HG03066 (cell line): Measurements from ENCODE around the gene CYP19A1.
"Not testable (repeated sequence)": the region's sequence is repeated elsewhere in the genome, so short reads cannot be mapped to it uniquely, and the experiment has no call there.

Source experiments
- ATAC-seq: cut with Tn5 transposase; IDR thresholded peaks from one replicate; pipeline ENCODE4 v1.9.1; 2021; ENCODE audit warnings: low read depth; ENCODE audit not compliant: unreplicated experiment

CYP19A1 gene

DNA sequence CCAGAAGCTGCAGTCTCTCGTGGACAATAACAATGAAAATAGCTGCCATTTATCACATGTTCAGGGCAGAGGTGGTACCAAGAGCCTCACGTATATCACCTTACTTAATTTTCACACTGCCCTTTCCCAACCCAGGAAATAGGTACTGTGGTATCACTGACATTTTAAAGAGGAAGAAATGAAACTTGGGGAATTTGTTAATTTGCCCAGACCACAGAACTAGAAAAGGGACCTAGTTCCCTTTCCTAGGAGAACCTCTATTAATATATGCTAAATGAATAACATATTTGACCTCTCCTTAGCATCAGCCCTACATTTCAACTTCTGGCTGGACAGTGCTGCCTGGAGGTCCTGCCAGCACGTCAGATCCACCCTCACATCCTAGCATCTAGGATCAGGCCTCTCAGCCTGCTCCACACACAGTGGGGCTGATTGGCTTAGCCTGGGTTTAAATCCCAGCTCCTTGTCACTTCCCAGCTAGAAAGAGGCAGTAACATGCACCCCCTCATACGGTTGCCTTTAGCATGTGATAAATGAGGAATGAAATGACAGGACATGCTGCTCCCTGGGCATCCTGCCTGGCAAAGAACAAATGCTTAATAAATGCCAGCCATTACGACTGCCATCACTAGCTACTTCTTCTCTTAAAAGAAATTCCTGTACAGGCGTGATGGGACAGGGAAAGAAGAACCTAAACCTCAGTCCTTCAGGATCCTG is 148.6 kb downstream of the CYP19A1 start:
- ATAC-seq, result no peak

DNA sequence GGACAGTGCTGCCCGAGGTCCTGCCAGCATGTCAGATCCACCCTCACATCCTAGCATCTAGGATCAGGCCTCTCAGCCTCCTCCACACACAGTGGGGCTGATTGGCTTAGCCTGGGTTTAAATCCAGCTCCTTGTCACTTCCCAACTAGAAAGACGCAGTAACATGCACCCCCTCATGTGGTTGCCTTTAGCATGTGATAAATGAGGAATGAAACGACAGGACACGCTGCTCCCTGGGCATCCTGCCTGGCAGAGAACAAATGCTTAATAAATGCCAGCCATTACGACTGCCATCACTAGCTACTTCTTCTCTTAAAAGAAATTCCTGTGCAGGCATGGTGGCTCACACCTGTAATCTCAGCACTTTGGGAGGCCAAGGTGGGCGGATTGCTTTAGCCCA is 149.6 kb downstream of the CYP19A1 start:
- ATAC-seq, result not testable (repeated sequence)

DNA sequence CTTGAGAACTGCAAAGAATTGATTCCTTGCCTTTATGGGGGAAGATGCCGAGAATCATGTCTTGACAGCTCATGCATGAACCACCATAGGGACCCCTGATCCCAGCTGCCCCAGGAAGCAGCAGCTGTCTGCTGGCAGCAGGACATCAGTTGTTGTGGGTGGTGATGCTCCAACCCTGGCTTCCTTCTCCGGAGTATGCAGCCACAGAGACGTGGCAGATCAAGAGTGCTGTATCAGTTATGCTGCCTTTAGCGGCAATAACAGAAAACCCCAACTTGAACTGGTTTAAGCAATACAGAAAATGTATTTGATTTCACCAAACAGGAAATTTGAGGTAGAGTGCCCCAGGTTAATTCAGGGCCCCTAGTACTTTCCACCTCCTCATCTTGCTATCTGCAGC is 151.5 kb downstream of the CYP19A1 start:
- ATAC-seq, result no peak

DNA sequence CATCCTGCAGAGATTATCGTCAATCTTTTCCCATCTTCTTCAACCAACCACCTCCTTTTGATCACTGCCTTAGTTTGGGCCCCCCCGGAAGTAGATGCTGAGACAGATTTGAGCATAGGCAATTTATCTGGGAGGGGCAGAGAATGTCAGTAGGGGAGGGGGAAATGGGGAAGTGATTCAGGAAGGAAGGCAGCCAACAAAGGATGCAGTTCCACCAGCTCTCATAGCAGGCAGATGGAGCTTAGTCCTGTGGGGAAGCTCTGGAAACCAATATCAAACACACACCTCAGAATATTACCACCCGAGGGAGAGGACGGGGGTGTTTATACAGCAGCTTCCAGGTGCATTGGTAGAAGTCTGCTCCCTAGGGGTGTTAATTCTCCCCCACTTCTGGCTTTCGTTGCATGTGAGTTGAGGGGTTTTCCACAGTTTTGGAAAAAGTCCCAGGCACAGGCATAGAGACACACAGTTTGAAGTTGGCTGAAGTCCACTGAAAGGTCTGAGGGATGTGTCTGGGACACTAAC is 152.2 kb downstream of the CYP19A1 start:
- ATAC-seq, result no peak

DNA sequence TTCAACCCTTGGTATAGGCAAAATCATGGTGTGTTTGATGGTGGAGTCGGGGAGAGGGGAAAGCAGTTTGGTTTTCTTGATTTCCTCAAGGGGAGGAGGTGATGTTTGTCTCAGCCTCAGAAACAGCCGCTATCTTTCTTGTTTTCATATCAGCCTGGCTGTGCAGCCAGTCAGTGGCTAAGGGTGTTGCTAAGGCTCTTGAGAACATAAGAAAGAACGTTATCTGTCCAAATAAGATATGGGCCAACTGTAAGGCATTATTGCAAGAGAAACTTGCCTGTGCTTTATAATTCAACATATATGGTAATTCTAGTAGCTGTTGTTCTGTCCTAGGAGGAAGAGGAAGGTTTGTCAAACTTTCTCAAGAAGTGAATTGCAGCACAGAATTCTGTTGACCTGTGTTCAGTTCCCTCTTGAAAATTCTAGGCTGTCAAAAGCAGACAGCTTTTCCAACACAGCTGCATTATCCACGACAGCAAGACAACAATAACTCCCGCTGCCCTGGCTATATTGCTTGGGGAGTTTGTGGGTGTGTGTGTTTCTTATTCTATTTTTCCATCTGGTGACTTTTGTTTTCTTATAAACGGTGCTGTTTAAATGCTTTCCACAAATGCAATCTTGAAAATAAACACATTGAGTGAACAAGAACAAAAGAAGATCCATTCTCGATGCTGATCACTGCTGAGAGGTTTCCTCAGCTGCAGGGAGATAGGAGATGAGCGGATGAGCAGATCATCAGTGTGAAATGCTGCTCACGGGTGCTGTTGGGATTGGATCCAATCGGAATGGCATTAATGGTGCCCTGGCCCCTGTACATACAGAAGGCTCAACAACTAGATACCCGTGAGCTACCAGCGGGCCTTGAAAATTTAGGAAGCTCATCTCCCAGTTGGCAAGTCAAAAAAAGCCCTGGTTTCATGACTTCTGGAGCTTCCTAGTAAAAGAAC is 152.9 kb downstream of the CYP19A1 start:
- no peak for ATAC-seq

DNA sequence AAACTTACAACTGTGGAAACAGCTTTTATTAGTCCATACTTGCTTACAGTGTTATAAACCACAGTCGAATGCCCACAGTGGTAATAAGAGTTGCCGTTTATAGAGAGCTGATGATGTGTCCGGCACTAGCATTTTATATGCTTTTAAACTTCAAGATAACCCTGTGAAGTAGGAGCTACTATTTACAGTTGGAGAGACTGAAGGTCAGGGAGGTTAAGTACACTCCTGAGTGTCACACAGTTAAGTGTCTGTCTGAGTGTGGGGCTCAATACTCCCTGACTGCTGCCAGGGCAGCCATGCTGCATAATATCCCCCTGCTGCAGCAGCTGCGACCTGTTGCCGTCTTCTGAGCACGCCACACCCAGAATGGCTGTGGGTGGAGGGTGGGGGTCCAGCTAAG is 153.8 kb downstream of the CYP19A1 start:
- no peak for ATAC-seq

DNA sequence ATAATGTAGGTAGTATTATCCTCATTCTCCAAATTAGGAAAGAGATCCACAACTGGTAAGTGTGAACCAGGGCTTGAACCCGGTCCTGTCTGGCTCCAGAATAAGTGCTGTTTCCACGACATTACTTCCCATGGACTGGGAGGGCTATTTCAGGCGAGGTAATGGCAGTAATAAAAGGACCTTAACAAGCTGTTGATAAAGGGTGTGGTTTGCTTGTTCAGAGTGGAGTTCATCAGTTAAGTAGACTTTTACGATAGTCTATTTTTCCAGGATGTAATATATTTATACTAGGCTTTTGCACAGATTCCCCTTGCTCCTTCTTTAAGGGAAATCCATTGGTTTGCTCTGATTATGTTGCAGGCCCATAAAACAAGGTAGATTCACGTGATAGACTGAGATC is 155.3 kb downstream of the CYP19A1 start:
- ATAC-seq, result no peak

DNA sequence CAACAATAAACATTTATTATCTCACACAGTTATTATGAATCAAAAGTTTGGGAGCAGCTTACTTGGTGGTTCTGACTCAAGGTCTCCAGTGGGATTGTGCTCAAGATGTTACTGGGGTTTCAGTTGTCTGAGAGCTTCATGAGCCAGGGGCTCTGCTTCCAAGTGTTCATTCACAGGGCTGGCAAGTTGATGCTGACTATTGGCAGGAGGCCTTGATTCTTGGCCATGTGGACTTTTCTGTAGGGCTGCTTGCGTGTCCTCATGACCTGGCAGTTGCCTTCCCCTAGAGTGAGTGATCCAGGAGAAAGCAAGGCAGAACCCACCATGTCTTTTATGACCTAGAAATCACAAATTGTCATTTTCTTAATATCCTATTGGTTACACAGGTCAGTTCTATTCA is 156.5 kb downstream of the CYP19A1 start:
- ATAC-seq, result no peak

DNA sequence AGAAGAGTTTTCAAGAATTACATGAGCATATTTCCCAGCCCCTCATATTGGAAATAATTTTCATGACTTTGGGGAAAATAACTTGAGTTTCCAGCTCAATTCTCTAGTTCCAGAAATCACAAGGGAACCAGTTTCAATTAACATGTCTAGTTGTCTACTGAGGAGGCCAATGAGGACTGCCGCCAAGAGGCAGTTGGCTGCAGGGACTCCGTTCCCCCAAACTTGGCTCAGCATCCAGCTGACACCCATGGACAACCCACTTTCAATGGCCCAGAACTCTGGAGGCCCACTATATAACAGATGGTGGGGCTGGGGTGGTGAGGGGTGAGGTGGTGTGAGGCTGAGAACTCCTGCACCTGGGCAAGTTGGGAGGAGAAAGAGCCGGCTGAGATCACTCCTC is 157.2 kb downstream of the CYP19A1 start:
- ATAC-seq, result no peak

DNA sequence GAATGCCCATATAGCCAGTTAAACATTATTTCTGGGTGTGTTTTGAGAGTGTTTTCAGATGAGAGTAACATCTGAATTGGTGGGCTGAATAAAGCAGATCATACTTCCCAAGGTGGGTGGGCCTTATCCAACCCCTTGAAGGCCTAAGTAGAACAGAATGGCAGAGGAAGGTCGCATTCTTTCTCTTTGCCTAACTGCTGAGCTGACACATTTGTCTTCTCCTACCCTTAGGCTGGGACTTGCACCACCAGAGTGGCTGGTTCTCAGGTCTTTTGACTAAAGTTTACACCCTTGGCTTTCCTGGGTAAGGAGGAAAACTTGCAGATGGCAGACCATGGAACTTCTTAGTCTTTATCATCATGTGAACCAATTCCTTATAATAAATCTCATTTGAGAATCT is 157.9 kb downstream of the CYP19A1 start:
- ATAC-seq, result no peak

DNA sequence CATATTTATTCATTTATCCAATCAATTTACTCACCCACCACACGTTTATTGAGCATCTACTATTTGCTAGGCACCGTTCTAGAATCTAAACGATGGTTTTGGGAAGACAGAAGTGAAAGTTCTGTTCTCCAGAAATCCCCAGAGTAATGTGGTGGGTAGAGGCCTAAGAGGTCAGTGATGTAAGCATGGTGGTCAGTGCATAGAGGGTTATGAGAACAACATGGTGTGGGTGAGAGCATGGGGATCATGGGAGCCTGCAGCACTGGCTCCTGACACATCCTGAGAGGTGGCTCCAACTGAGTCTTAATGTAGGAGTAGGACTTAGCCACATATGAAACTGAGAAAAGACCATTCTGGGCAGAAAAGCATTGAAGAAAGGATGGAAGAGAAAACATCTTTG is 158.4 kb downstream of the CYP19A1 start:
- no peak for ATAC-seq

DNA sequence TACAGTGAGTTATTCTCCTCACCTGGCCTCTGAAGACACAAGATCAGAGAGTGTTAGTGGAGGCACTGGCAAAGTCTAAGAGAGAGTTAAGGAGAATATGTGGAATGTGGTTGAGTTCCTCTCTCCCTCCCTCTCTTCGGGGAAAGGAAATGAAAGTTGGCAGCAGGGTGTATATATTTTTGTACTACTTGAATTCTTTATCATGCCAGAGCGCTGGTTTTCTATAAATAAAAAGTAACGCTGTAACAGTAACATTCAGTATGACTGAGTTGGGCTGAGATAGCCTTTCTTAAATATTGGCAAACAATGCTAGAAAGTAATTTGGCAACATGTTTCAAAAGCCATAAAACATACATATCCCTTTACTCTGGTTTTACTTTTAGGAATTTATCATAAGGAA is 166.2 kb downstream of the CYP19A1 start:
- no peak for ATAC-seq

DNA sequence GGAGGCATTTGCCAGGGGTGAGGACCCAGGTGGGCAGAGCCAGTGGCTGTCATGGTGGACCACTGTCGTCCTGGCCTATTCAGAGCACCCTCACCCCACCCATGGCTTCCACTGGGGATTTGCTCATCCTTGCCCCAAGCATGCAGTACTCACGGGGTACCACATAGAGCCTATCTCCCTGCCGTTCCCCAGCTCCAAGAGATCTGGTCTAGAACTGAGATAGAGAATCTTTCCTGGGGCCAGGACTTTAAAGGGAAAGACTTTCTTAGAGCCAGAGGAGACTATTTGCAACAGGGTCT is 166.8 kb downstream of the CYP19A1 start:
- ATAC-seq, result no peak

DNA sequence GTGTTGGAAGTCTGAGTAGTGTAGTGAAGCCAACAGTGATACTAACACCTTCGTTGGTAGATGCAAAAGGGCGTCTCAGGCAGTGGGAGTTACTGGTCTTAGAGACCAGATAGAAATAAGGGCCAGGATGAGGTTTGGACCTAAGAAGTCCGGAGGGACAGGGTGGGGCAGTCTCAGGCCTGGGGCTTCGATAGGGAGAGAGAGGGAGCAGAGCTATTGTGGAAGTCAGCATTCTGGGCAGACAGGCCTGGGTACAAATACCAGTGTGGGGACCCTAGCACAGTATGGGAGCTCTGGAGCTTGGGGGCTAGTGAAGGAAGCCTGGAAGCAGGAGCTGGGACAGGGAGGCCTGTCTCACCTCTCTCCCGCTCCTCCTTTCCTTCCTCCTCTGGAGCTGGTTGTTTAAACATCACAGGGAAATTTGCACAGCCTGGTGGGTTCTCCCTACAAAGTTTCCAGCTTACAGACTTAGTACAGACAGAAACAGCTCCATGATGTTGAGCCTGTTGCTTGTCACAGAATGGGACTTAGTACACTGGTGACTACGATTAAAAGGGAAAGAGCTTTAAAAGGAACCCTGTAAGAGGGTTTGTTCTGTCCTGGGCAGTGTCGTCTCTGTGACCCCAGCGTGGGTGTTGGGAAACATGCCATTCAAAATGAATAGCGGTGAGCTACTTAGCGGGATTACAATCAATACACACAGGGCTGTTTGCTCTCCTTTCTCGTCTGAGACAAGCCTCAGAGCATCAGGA is 167.3 kb downstream of the CYP19A1 start:
- no peak for ATAC-seq

DNA sequence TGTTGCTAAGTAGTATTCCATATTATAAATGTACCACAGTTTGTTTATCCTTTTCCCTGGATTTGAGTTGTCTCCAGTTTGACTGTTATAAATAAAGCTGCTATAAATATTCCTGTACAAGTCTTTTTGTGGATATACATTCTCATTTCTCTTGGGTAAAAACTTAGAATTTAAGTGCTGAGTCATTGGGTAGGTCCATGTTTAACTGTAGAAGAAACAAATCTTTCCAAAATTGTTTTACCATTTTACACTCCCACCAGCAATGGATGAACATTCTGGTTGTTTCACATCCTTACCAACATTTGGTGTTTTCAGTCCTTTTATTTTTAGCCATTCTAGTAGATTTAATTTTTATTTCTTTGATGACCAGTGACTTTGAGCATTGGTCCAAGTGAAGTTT is 169.7 kb downstream of the CYP19A1 start:
- ATAC-seq, result no peak

DNA sequence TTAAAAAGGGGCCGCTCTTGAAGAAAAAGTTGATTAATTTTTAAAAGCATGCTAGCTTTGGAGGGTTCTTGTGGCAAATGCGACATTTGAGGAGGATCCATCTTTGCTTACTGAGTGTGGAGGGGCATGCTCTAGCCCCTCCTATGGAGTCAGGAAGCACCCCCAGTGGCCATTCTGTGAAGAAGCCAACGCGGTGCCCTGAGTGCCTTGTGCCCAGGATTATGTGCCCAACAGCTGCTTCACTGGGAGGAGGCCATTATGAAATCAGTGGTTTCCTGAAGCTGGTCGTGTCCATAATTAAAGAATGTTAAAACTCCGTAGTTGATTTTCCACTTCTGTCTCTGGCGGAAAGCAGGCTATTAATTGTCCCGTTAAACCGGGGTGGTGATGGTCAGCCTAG is 174.6 kb downstream of the CYP19A1 start:
- no peak for ATAC-seq

DNA sequence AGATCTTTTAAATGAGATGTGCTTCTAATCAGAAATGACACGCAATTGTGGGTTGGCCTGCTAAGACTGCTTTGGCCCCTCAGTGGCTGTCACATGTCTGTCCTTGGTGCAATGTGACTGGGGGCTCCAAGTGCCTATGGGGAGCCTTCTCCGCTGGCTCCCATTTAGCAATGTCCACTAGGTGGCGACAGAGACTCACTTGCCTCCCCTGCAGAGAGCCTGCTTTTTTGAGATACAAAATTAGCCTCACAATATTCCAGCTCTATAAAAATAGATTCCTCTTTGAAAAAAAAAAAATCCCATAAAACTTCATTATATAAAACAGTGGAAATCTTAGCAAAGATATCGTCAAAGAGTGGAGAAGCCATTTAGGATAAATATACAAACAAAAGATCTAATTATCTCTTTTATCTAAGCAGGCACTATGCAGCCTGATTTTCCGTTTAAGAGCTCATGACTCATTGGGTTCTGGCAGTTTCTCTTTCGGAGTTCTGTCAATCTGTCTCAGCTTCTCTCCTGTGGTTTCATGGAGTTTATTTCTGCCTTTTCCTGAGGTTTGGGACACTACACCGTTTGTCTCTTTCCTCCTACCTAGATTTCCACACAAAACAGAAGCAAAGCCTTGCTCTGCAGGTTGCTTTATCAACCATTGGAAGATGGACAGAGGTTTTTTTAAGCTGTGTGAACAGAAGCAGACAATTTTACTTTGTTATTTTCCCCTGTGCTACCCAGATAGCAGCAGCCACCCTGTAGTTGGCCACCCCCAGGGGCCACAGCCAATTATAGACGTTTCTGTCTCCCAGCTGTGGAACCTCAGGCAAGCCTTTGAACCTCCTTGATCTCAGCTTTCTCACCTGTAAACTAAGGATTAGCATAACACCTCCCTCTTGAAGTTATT is 175.3 kb downstream of the CYP19A1 start:
- ATAC-seq, result no peak

DNA sequence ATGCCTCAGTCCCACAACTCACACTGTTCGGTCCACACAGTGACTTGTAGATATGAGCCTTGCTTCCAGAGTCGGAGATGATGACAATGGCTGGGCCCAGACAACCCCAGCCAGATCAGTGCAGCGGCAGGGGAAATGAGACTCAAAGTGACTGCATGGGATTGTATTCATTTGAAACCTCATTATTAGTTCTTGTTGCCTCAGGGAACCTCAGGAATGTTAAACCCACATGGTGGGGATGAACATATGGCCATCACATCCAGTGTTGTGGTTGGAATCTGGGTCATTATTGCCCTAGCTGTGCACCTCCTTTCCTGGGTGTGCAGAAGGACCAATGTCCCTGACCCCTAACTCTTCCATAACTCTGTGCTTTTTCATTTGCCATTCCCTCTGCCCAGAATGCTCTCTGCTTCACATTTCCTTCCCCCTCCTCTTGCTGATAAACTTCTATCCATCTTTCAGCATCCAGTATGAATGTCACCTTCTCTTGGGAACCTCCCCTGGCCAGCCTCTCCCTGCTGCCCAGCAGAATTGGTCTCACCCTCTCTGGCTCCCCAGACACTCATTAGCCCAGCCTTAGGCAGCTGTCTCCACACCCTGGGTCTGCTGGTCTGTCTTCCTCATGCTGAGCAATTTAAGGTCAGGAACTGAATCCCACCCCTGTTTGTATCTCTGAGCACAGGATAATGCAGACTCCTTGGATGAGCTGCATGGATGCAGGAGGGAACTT is 176.7 kb downstream of the CYP19A1 start:
- no peak for ATAC-seq

DNA sequence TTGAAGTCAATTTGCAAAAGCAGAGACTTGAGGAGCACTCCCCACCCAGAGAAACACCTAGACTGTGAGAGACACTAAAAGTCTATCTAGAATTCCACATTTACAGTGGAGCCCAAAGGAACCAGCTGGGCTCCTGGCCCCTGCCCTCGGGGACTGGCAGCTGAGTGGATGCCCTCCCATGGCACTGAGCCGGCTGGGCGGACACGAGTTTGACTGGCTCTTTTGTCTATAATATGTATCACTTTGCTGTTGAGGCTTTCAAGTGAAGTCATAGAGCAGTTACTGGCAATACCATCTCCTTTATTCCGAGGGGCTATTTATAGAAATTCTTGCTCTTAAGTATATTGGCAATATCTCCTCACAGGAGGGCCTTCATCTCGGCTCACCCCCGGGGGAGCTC is 177.9 kb downstream of the CYP19A1 start:
- ATAC-seq, result no peak
